ENCODE measurements around the gene LOXHD1.

DNA sequence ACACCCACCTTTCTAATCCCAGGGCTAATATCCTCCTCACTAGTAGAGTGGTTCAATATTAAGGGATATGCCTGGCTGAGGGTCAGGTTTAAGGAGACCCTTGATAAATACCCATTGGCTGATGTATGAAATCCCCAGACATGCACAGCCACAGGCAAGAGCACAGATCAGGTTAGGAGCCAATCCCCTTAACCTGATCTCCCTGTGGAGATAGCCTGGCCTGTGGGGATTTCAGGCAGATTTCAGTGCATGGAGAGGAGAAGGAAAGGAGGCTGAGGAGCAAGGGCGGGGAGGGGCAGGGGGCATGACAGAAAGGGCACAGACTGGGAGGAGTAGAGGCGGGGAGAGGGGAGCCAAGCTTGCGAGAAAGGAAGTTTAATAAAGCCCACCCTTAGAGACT, 129.0 kb downstream of the LOXHD1 start:
- TF ChIP-seq, protein P1, sequence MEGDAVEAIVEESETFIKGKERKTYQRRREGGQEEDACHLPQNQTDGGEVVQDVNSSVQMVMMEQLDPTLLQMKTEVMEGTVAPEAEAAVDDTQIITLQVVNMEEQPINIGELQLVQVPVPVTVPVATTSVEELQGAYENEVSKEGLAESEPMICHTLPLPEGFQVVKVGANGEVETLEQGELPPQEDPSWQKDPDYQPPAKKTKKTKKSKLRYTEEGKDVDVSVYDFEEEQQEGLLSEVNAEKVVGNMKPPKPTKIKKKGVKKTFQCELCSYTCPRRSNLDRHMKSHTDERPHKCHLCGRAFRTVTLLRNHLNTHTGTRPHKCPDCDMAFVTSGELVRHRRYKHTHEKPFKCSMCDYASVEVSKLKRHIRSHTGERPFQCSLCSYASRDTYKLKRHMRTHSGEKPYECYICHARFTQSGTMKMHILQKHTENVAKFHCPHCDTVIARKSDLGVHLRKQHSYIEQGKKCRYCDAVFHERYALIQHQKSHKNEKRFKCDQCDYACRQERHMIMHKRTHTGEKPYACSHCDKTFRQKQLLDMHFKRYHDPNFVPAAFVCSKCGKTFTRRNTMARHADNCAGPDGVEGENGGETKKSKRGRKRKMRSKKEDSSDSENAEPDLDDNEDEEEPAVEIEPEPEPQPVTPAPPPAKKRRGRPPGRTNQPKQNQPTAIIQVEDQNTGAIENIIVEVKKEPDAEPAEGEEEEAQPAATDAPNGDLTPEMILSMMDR (IDR thresholded peaks at IDR 0.05) = no peak
- no peak for TF ChIP-seq POLR2A (IDR thresholded peaks at IDR 0.05)

Data from testis (tissue), 2 donors.